Uterus (tissue), 4 donors: Measurements from ENCODE around the gene GATA3. TPM values are rescaled to one million over a fixed set of nuclear protein-coding genes. Genes with fewer than 3 reads are reported as not detected.

Experiments used
- DNase-seq, 2 donors: peaks; one replicate each; pipeline ENCODE4 v3.0.0-alpha.2; 2019 to 2020
- H3K27ac ChIP-seq, 2 donors: fragments of 200-600 bp; sonication (generic); 1 replicate in 1 of 2; 2 replicates in 1 of 2; pipeline ENCODE4 v1.5.1; 2016 to 2018
- H3K27me3 ChIP-seq, 2 donors: fragments of 200-600 bp; sonication (generic); one replicate each; pipeline ENCODE4 v1.5.1; 2018 to 2019; ENCODE audit warnings: control low read depth in 1 of 2
- H3K36me3 ChIP-seq, 2 donors: fragments of 200-600 bp; sonication (generic); one replicate each; pipeline ENCODE4 v1.5.1; 2019; ENCODE audit warnings: control low read depth in 1 of 2
- H3K4me1 ChIP-seq, 2 donors: fragments of 200-600 bp; sonication (generic); one replicate each; pipeline ENCODE4 v1.5.1; 2018 to 2019; ENCODE audit warnings: control low read depth in 1 of 2
- H3K4me3 ChIP-seq, 2 donors: fragments of 200-600 bp; sonication (generic); 1 replicate in 1 of 2; 2 replicates in 1 of 2; pipeline ENCODE4 v1.5.1; 2018 to 2019; ENCODE audit warnings: mild to moderate bottlenecking in 1 of 2
- H3K9me3 ChIP-seq, 2 donors: fragments of 200-600 bp; sonication (generic); one replicate each; pipeline ENCODE4 v1.5.1; 2019; ENCODE audit warnings: control low read depth in 1 of 2
- POLR2A ChIP-seq, 2 donors: fragments of 450-650 bp; IDR thresholded peaks; one replicate each; pipeline ENCODE4 v1.6.1; 2016; ENCODE audit warnings: antibody characterized with exemption in 2 of 2, mild to moderate bottlenecking in 1 of 2, moderate library complexity in 1 of 2
- intact Hi-C: fragments of 100-400 bp; cut with DNase I; formaldehyde crosslinking; loops from one replicate; pipeline ENCODE4 v1.15.1; 2023; ENCODE audit warnings: low total_unique reads
- total RNA-seq, 4 donors: library from RNA; depleted of rRNA in 3 of 4; stranded (reverse); fragments of >200 nt in 3 of 4; gene quantifications; one replicate each; pipeline versions ENCODE4 v1.1.0 to v1.2.4, GENCODE V29; 2014 to 2023
- TF ChIP-seq, protein P1 (sequence below), 4 experiments: fragments of 200-600 bp in 2 of 4; fragments of 450-650 bp in 2 of 4; sonication (generic) in 2 of 4; IDR thresholded peaks; one replicate each; pipeline ENCODE4 v1.5.1; 2016 to 2019; ENCODE audit warnings: antibody characterized with exemption in 4 of 4, mild to moderate bottlenecking in 2 of 4, moderate library complexity in 1 of 4
- donor health status: DM: yes; HTN: yes; CAD: no.

Gene GATA3
- total RNA-seq, 4 donors from 2014 or later, result 0.28 to 2.1 TPM; not detected in 2

DNA sequence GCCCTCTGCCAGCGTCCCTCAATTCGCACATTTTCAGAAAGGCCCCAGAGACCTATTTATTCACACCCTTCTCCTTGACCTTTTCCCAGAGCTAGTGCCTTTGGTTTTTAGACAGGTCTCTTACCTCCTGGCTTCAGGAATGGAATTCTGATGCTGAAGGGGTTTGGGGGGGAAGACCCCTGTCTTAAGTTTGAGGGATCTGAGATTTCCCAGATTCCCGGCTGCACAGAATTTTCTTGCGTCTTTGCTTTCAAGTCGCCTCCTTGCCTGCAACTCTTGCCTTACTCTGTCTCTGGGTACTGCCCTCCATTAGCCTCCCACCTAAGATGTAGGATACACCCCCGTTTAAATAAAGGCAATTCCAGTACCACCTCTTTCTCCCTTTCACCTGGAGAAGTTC lies 1.9 kb downstream of the GATA3 start:
- Histone ChIP-seq H3K4me3 (no peak overlapping the region), H3K4me1 (peaks cover 0 to 10% of the 10 kb centered on the region in 2 donors), H3K27me3 (peaks cover 25% of the 10 kb centered on the region in 2 donors), H3K36me3 (no peaks in the 10 kb centered on the region), H3K9me3 (no peaks in the 10 kb centered on the region), H3K27ac (no peak overlapping the region)
- no peak for DNase-seq
- intact Hi-C loops, result no loop called here
- no peak for TF ChIP-seq POLR2A (IDR thresholded peaks at IDR 0.05)
- TF ChIP-seq, protein P1, sequence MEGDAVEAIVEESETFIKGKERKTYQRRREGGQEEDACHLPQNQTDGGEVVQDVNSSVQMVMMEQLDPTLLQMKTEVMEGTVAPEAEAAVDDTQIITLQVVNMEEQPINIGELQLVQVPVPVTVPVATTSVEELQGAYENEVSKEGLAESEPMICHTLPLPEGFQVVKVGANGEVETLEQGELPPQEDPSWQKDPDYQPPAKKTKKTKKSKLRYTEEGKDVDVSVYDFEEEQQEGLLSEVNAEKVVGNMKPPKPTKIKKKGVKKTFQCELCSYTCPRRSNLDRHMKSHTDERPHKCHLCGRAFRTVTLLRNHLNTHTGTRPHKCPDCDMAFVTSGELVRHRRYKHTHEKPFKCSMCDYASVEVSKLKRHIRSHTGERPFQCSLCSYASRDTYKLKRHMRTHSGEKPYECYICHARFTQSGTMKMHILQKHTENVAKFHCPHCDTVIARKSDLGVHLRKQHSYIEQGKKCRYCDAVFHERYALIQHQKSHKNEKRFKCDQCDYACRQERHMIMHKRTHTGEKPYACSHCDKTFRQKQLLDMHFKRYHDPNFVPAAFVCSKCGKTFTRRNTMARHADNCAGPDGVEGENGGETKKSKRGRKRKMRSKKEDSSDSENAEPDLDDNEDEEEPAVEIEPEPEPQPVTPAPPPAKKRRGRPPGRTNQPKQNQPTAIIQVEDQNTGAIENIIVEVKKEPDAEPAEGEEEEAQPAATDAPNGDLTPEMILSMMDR (IDR thresholded peaks at IDR 0.05), result no peak

DNA sequence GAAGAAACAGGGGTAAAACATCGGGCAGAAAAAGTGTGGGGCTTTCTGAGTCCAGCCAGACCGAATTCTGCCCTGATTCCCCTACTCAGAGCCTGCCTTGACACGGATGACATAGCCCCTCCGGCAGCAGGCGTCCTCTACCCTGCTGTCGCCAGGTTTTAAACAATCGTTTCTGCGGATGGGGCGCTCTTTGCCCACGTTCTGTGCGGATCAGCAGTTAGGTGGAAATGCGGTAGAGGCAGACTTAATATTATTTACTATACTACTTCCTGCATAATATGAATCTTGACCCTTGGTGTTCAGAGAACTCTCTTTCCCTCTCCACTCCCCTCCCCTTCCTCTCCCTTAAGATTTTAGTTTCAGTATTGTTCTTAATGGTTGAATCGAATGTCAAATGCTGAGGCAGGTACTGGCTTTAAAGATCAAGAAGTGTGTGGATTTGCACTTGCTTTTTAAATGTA lies 2.4 kb downstream of the GATA3 start:
- Histone ChIP-seq H3K27ac (no peak overlapping the region), H3K36me3 (no peaks in the 10 kb centered on the region), H3K4me3 (no peak overlapping the region), H3K9me3 (no peaks in the 10 kb centered on the region), H3K4me1 (peaks cover 0 to 10% of the 10 kb centered on the region in 2 donors), H3K27me3 (peaks cover 20% of the 10 kb centered on the region in 2 donors)
- TF ChIP-seq, protein P1 (IDR thresholded peaks at IDR 0.05), result no peak
- no peak for TF ChIP-seq POLR2A (IDR thresholded peaks at IDR 0.05)
- intact Hi-C loops, result no loop called here
- DNase-seq, result no peak

DNA sequence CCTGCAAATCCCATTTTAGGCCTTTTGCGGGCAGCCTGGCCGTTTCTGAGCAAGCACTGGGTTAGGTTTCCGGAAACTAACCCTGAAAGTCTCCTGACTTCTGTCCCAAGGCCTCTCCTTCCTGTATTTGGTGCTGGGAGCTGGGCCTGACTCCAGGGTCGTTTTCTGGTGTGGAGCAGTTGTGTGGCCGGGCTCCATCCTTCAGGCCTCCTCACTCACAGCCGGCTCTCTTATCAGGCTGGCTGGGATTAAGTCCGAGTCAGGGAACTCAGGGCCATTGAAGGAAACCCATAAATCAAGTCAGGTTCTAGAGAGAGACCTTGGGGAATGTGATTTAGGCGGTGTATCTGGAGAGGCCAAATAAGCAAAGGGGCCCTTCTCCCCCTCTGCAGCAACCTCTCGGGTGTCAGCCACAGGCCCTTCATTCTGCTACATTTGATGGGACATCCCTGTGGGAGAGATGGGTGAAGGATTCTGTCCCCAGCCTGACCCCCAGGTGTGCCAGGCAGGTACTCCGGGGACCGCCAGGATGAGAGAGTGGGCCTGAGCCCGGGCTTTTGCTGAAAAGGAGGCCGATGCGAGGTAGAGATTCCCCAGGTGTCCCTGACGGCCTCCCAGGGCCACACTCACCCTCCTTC lies 3.3 kb downstream of the GATA3 start:
- TF ChIP-seq, protein P1 (IDR thresholded peaks at IDR 0.05), result no peak
- intact Hi-C loops, result no loop called here
- H3K27ac ChIP-seq, result no peak overlapping the region
- H3K9me3 ChIP-seq, result no peaks in the 10 kb centered on the region
- no peaks in the 10 kb centered on the region for H3K36me3 ChIP-seq
- DNase-seq, result no peak
- no peak overlapping the region for H3K4me3 ChIP-seq
- H3K27me3 ChIP-seq, result peaks cover 13% of the 10 kb centered on the region in 2 donors
- peaks cover 0 to 10% of the 10 kb centered on the region in 2 donors for H3K4me1 ChIP-seq

DNA sequence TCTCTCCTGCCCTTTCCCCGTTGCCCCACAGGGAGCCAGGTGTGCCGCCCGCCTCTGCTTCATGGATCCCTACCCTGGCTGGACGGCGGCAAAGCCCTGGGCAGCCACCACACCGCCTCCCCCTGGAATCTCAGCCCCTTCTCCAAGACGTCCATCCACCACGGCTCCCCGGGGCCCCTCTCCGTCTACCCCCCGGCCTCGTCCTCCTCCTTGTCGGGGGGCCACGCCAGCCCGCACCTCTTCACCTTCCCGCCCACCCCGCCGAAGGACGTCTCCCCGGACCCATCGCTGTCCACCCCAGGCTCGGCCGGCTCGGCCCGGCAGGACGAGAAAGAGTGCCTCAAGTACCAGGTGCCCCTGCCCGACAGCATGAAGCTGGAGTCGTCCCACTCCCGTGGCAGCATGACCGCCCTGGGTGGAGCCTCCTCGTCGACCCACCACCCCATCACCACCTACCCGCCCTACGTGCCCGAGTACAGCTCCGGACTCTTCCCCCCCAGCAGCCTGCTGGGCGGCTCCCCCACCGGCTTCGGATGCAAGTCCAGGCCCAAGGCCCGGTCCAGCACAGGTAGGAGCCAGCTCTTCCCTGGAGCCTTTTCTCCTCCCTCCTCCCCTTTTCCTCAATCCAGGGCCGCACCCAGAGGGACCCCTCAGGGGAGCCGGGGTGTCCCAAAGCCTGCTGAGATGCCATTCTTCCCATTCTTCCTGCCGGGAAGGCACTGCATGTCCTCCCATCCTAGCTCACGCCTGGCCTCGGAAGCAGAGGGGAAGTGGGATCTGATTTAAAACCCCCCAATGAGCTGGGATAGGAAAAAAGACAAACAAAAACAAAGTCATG lies 4.0 kb downstream of the GATA3 start:
- H3K27me3 ChIP-seq, result peaks cover 8 to 9% of the 10 kb centered on the region in 2 donors
- intact Hi-C loops, result no loop called here

More for the DNA sequence above, 4.0 kb downstream of the GATA3 start:
- no peak for DNase-seq
- Histone ChIP-seq H3K4me1 (peaks cover 0 to 5% of the 10 kb centered on the region in 2 donors), H3K4me3 (no peak overlapping the region), H3K27ac (no peak overlapping the region), H3K9me3 (no peaks in the 10 kb centered on the region), H3K36me3 (no peaks in the 10 kb centered on the region)
- TF ChIP-seq POLR2A (IDR thresholded peaks at IDR 0.05), result no peak
- TF ChIP-seq, protein P1 (IDR thresholded peaks at IDR 0.05), result no peak
